Pancreas (tissue), 10 donors: Measurements from ENCODE around the gene ORM1. TPM values are rescaled to one million over a fixed set of nuclear protein-coding genes. Genes with fewer than 3 reads are reported as not detected.
A peak's percentile ranks its signal among the peaks of the same experiment; 100 is the strongest.

Experiments
- ATAC-seq, 4 donors: fragments of 200-7000 bp; cut with Tn5 transposase; one replicate each; pipeline versions ENCODE4 v1.8.0 to v1.9.1; 2020; ENCODE audit warnings: mild to moderate bottlenecking in 4 of 4, moderate library complexity in 4 of 4
- DNase-seq, 6 donors: peaks; one replicate each; pipeline ENCODE4 v3.0.0-alpha.2; 2020
- FAIRE-seq: peaks from 2 replicates; lab custom pipeline; 2012; peaks lifted over from hg19 to GRCh38; lab: Jason Lieb, UNC
- H3K27ac ChIP-seq, 4 donors: fragments of 200-600 bp; sonication (generic); 1 replicate in 3 of 4; 2 replicates in 1 of 4; pipeline versions ENCODE4 v1.5.0 to v1.8.0; 2020
- H3K27me3 ChIP-seq, 4 donors: fragments of 200-600 bp; one replicate each; pipeline ENCODE4 v1.8.0; 2021
- H3K36me3 ChIP-seq, 3 donors: fragments of 200-600 bp; sonication (generic) in 1 of 3; one replicate each; pipeline versions ENCODE4 v1.5.0 to v1.8.0; 2020 to 2021
- H3K4me1 ChIP-seq, 3 donors: fragments of 200-600 bp; one replicate each; pipeline ENCODE4 v1.8.0; 2021
- H3K4me3 ChIP-seq, 4 donors: fragments of 200-600 bp; sonication (generic) in 2 of 4; one replicate each; pipeline versions ENCODE4 v1.5.0 to v1.8.0; 2020 to 2021
- H3K9me3 ChIP-seq, 4 donors: fragments of 200-600 bp; one replicate each; pipeline ENCODE4 v1.8.0; 2021
- CTCF ChIP-seq, 4 donors: fragments of 200-600 bp; sonication (generic) in 3 of 4; IDR thresholded peaks; one replicate each; pipeline versions ENCODE4 v1.5.0 to v1.8.0; 2021; ENCODE audit warnings: antibody characterized with exemption in 4 of 4
- WGBS, 2 donors: extraction: QIAGEN DNeasy Blood & Tissue Kit; methylation state at CpG; one replicate each; pipeline ENCODE4 v1.1.7; 2013; 5-methylcytosine and 5-hydroxymethylcytosine counted together
- intact Hi-C, 3 donors: fragments of 100-400 bp; cut with DNase I; formaldehyde crosslinking; loops; one replicate each; pipeline versions ENCODE4 v1.11.1 to v1.14.2; 2022
- polyA plus RNA-seq, 2 donors: library from polyadenylated mRNA; stranded (reverse); fragments of 200-250 nt; gene quantifications; one replicate each; pipeline ENCODE4 v1.2.3, GENCODE V29; 2013
- total RNA-seq, 6 donors: library from RNA; stranded (reverse); fragmentation: NEBNext Ultra II Directional in 4 of 6; extraction: Animal tissue kit (Norgen Biotek cat#: 25700) in 4 of 6; gene quantifications; one replicate each; pipeline versions ENCODE4 v1.2.1 to v1.2.4, GENCODE V29; 2021 to 2023
- donor health status: healthy with polysubstance abuse.
- donor health status: DM: no; HTN: no; CAD: no; lungs with moderate emphysema.
- donor health status: DM: no; HTN: no; CAD: no.
- donor health status: control.
- donor health status: control.
- donor health status: Bipolar disorder and iron deficiency.
- donor health status: DM: yes; HTN: yes; CAD: no.
- donor health status: DM: no; HTN: no; CAD: no.
- donor health status: DM: no; HTN: no; CAD: no.
- donor health status: DM: yes; HTN: yes; CAD: no.

ORM1 gene
- total and polyA plus RNA-seq, 8 donors: 0.38 to 10.2 (median 0.92) TPM; not detected in 3

GRCh38 chr9:114276908-114277821, 45.7 kb upstream of the ORM1 start:
- intact Hi-C loops: no loop called here

GRCh38 chr9:114278356-114278755, 44.5 kb upstream of the ORM1 start:
- Histone ChIP-seq H3K9me3 (no peaks in the 10 kb centered on the region), H3K4me1 (no peaks in the 10 kb centered on the region), H3K27me3 (no peaks in the 10 kb centered on the region), H3K27ac (no peak overlapping the region), H3K36me3 (no peaks in the 10 kb centered on the region), H3K4me3 (no peak overlapping the region)
- intact Hi-C loops: no loop called here
- DNase-seq (no peak), ATAC-seq (no peak), FAIRE-seq (no peak)
- WGBS, 2 donors: 88 to 95% methylated on average over 3 of the region's 3 CpGs
- no peak for TF ChIP-seq CTCF (IDR thresholded peaks at IDR 0.05)

More at GRCh38 chr9:114276908-114277821, 45.7 kb upstream of the ORM1 start:
- no peak for TF ChIP-seq CTCF (IDR thresholded peaks at IDR 0.05)
- Histone ChIP-seq H3K4me3 (no peak overlapping the region), H3K27me3 (no peaks in the 10 kb centered on the region), H3K27ac (no peak overlapping the region), H3K36me3 (no peaks in the 10 kb centered on the region), H3K9me3 (no peaks in the 10 kb centered on the region), H3K4me1 (no peaks in the 10 kb centered on the region)
- DNase-seq: peak in 1 of 6 donors; percentile 16
- no peak for ATAC-seq
- WGBS, 2 donors: 93 to 95% methylated on average over 18 of the region's 18 CpGs
- FAIRE-seq: no peak

- no peak for FAIRE-seq
These were observed 43.9 kb upstream of the ORM1 start for GRCh38 chr9:114278881-114279570.

GRCh38 chr9:114279693-114280092, 43.2 kb upstream of the ORM1 start:
- Histone ChIP-seq H3K36me3 (no peaks in the 10 kb centered on the region), H3K4me1 (no peaks in the 10 kb centered on the region), H3K9me3 (no peaks in the 10 kb centered on the region), H3K27me3 (no peaks in the 10 kb centered on the region), H3K4me3 (no peak overlapping the region), H3K27ac (no peak overlapping the region)
- intact Hi-C loops: no loop called here
- ATAC-seq (no peak), FAIRE-seq (no peak), DNase-seq (peak in 1 of 6 donors; percentile 8)
- WGBS, 2 donors: 91 to 97% methylated on average over 3 of the region's 3 CpGs
- no peak for TF ChIP-seq CTCF (IDR thresholded peaks at IDR 0.05)

More at GRCh38 chr9:114278881-114279570, 43.9 kb upstream of the ORM1 start:
- H3K27ac ChIP-seq: no peak overlapping the region
- ATAC-seq (no peak), DNase-seq (peak in 1 of 6 donors; percentile 19)
- no peaks in the 10 kb centered on the region for H3K27me3 ChIP-seq
- 89 to 93% methylated on average over 14 of the region's 14 CpGs for WGBS, 2 donors
- intact Hi-C loops: no loop called here
- TF ChIP-seq CTCF (IDR thresholded peaks at IDR 0.05): no peak
- no peak overlapping the region for H3K4me3 ChIP-seq
- H3K4me1 ChIP-seq: no peaks in the 10 kb centered on the region
- no peaks in the 10 kb centered on the region for H3K9me3 ChIP-seq
- no peaks in the 10 kb centered on the region for H3K36me3 ChIP-seq
